ENCODE data around the gene LCK.
A peak's percentile ranks its signal among the peaks of the same experiment; 100 is the strongest.
"Not testable (repeated sequence)": the region's sequence is repeated elsewhere in the genome, so short reads cannot be mapped to it uniquely, and the experiment has no call there.

The LCK gene

GRCh38 chr1:32274646-32275340, 23.7 kb downstream of the LCK start:
- no peak for DNase-seq

- no peak for DNase-seq
Observed at GRCh38 chr1:32275424-32275823, 24.4 kb downstream of the LCK start.

- DNase-seq: no peak
Observed at GRCh38 chr1:32276032-32276782, 25.1 kb downstream of the LCK start.

- DNase-seq: not testable (repeated sequence)
Observed at GRCh38 chr1:32284777-32285176, 33.7 kb downstream of the LCK start.

- DNase-seq: no peak
Observed at GRCh38 chr1:32285658-32286057, 34.6 kb downstream of the LCK start.

GRCh38 chr1:32286763-32287162, 35.7 kb downstream of the LCK start:
- no peak for DNase-seq

GRCh38 chr1:32289256-32289655, 38.2 kb downstream of the LCK start:
- DNase-seq: no peak

- no peak for DNase-seq
Observed at GRCh38 chr1:32291145-32291707, 40.2 kb downstream of the LCK start.

GRCh38 chr1:32291708-32292538, 40.9 kb downstream of the LCK start, which contains the start of gene HDAC1:
TSS of gene HDAC1 (plus strand) at chr1:32292083. CDS start at chr1:32292170, 87 bp downstream.
- peak; percentile 99 for DNase-seq

GRCh38 chr1:32298211-32298610, 47.1 kb downstream of the LCK start:
- DNase-seq: not testable (repeated sequence)

GRCh38 chr1:32299327-32299726, 48.3 kb downstream of the LCK start:
- no peak for DNase-seq

- DNase-seq: no peak
Observed at GRCh38 chr1:32303358-32303757, 52.3 kb downstream of the LCK start.

- DNase-seq: no peak
Observed at GRCh38 chr1:32303997-32304622, 53.0 kb downstream of the LCK start.

GRCh38 chr1:32305310-32305709, 54.2 kb downstream of the LCK start:
- DNase-seq: no peak

- no peak for DNase-seq
Observed at GRCh38 chr1:32307324-32307723, 56.3 kb downstream of the LCK start.

GRCh38 chr1:32309960-32310359, 58.9 kb downstream of the LCK start:
- no peak for DNase-seq

GRCh38 chr1:32311709-32312393, 60.8 kb downstream of the LCK start:
- DNase-seq: no peak

- DNase-seq: no peak
Observed at GRCh38 chr1:32316903-32317277, 65.8 kb downstream of the LCK start.

GRCh38 chr1:32318127-32318869, 67.2 kb downstream of the LCK start:
- no peak for DNase-seq

GRCh38 chr1:32321712-32322291, 70.7 kb downstream of the LCK start:
- peak; percentile 26 to 49 for DNase-seq

- no peak for DNase-seq
Observed at GRCh38 chr1:32327204-32327603, 76.1 kb downstream of the LCK start.

Data from CD4-positive, alpha-beta T cell treated with Interleukin-1 beta for 1 hour (primary cell).